ENCODE results near the gene PRKCH.

The PRKCH gene

DNA sequence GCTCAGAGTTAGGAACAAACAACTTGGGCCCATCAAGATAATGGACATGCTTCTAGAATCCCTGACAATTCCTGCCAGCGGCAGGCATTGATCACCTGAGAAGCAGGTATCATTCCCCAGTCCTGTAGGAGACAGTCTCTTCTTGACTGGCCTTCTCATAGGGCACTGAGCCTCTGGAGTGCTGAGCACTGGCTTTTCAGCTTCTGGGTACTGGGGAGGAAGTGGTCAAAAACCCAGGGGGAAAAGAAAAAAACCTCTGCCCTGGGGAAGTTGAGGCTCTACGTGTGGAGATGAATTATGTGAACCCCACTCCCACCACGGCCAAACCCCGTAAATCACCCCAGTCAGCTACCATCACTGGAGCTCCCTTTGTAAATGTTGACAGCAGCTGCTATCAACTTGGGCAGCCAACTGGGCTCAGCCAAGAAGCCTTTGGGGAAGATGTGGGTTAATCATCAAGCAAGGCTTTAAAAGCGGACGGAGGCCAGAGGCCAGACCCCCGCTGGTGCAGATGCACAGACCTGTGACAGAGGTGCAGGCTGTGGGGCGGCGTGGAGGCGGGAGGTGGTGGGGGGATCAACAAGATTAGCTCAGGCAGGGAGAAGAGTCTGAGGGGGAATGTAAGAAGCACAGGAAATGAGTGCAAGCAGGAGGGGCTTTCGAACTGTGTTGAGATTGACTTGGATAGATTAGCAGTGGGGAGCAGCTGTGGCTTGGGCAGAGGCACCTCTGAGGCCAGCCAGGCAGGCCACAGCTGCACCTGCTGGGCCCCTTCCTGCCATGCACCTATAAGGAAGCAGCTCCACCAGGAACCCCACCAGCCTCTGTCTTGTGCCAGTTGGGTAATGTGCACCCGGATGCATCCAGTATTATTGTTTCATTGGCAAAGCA, 268.6 kb downstream of the PRKCH start:
- Histone ChIP-seq H3K9me3 (ENCODE audit: insufficient read depth, low read length, severe bottlenecking) (no peaks in the 10 kb centered on the region), H2AFZ (ENCODE audit: low read depth, low read length) (no peak overlapping the region), H3K27me3 (ENCODE audit: insufficient read depth, low read length, poor library complexity) (no peaks in the 10 kb centered on the region), H3K79me2 (ENCODE audit: insufficient read depth, low read length) (no peaks in the 10 kb centered on the region), H3K4me2 (ENCODE audit: insufficient read depth, low read length) (peak overlapping the region; percentile 18; the same call in 1 of the 2 replicates), H3K4me1 (ENCODE audit: insufficient read depth, low read length) (peaks cover 19% of the 10 kb centered on the region), H4K20me1 (ENCODE audit: insufficient read depth, low read length) (0 out of 2 replicates have a peak, but pooled peaks cover 3% of the 10 kb centered on the region), H3K9ac (ENCODE audit: low read depth, low read length) (no peak overlapping the region; the same call in 1 of the 2 replicates), H3K4me3 (ENCODE audit: low read depth in 1 of 2, low read length in 2 of 2) (no peak overlapping the region), H3K27ac (ENCODE audit: low read length) (peak overlapping the region; percentile 52), H3K36me3 (ENCODE audit: insufficient read depth, low read length) (no peaks in the 10 kb centered on the region)
- TF ChIP-seq CTCF (IDR thresholded peaks at IDR 0.05; ENCODE audit: borderline replicate concordance, extremely low read depth, low read length, poor library complexity, severe bottlenecking) (no peak), EZH2 (IDR thresholded peaks at IDR 0.05; ENCODE audit: borderline replicate concordance, low read depth, low read length, severe bottlenecking) (no peak)
- ATAC-seq (ENCODE audit: insufficient read depth, low read depth) (peak; percentile 95), DNase-seq (peak; percentile 70)

GRCh38 chr14:61591862-61592261, 270.5 kb downstream of the PRKCH start:
- H3K79me2 ChIP-seq (ENCODE audit: insufficient read depth, low read length), result no peaks in the 10 kb centered on the region
- TF ChIP-seq CTCF (IDR thresholded peaks at IDR 0.05; ENCODE audit: borderline replicate concordance, extremely low read depth, low read length, poor library complexity, severe bottlenecking) (no peak), EZH2 (IDR thresholded peaks at IDR 0.05; ENCODE audit: borderline replicate concordance, low read depth, low read length, severe bottlenecking) (no peak)
- peaks cover 19% of the 10 kb centered on the region for H3K4me1 ChIP-seq (ENCODE audit: insufficient read depth, low read length)

DNA sequence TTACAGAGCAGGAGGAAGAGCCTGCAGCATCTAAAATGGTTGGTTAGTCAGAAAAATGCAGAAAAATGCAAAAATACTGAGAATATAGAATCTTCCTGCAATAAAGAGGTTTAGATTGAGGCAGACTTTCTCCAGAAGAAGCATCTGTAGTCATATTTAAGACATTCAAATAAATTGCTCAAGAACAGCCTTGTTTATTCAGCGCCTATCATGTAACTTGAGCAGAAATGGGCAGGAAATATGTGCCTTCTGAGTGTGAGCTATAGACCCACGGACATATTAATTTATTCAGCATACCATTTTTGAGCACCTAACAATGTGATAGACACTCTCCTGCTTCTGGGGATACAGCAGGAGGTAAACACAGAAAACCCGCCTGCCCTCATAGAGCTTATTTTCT, 272.0 kb downstream of the PRKCH start:
- H3K4me3 ChIP-seq (ENCODE audit: low read depth in 1 of 2, low read length in 2 of 2), result no peak overlapping the region
- H3K27ac ChIP-seq (ENCODE audit: low read length), result no peak overlapping the region
- TF ChIP-seq EZH2 (IDR thresholded peaks at IDR 0.05; ENCODE audit: borderline replicate concordance, low read depth, low read length, severe bottlenecking) (no peak), CTCF (IDR thresholded peaks at IDR 0.05; ENCODE audit: borderline replicate concordance, extremely low read depth, low read length, poor library complexity, severe bottlenecking) (no peak)
- no peaks in the 10 kb centered on the region for H3K79me2 ChIP-seq (ENCODE audit: insufficient read depth, low read length)
- no peak overlapping the region for H3K9ac ChIP-seq (ENCODE audit: low read depth, low read length)
- ATAC-seq (ENCODE audit: insufficient read depth, low read depth) (no peak), DNase-seq (no peak)
- no peaks in the 10 kb centered on the region for H3K36me3 ChIP-seq (ENCODE audit: insufficient read depth, low read length)
- H2AFZ ChIP-seq (ENCODE audit: low read depth, low read length), result no peak overlapping the region
- peaks cover 19% of the 10 kb centered on the region for H3K4me1 ChIP-seq (ENCODE audit: insufficient read depth, low read length)
- no peaks in the 10 kb centered on the region for H4K20me1 ChIP-seq (ENCODE audit: insufficient read depth, low read length)
- H3K9me3 ChIP-seq (ENCODE audit: insufficient read depth, low read length, severe bottlenecking), result no peaks in the 10 kb centered on the region
- no peaks in the 10 kb centered on the region for H3K27me3 ChIP-seq (ENCODE audit: insufficient read depth, low read length, poor library complexity)
- no peak overlapping the region for H3K4me2 ChIP-seq (ENCODE audit: insufficient read depth, low read length)

More at GRCh38 chr14:61591862-61592261, 270.5 kb downstream of the PRKCH start:
- Histone ChIP-seq H3K36me3 (ENCODE audit: insufficient read depth, low read length) (no peaks in the 10 kb centered on the region), H4K20me1 (ENCODE audit: insufficient read depth, low read length) (0 out of 2 replicates have a peak, but pooled peaks cover 1% of the 10 kb centered on the region), H2AFZ (ENCODE audit: low read depth, low read length) (no peak overlapping the region), H3K27me3 (ENCODE audit: insufficient read depth, low read length, poor library complexity) (no peaks in the 10 kb centered on the region), H3K9me3 (ENCODE audit: insufficient read depth, low read length, severe bottlenecking) (no peaks in the 10 kb centered on the region), H3K4me2 (ENCODE audit: insufficient read depth, low read length) (no peak overlapping the region), H3K4me3 (ENCODE audit: low read depth in 1 of 2, low read length in 2 of 2) (no peak overlapping the region), H3K27ac (ENCODE audit: low read length) (no peak overlapping the region), H3K9ac (ENCODE audit: low read depth, low read length) (no peak overlapping the region)
- DNase-seq (no peak), ATAC-seq (ENCODE audit: insufficient read depth, low read depth) (no peak)
